K562 (cell line): Measurements from ENCODE around the gene DNAH17. TPM values are rescaled to one million over a fixed set of nuclear protein-coding genes. Genes with fewer than 3 reads are reported as not detected.

Experiments used
- ATAC-seq: fragments of 200-7000 bp; cut with Tn5 transposase; 3 replicates; pipeline ENCODE4 v1.9.1; 2020; ENCODE audit warnings: moderate library complexity
- BruUV-seq: library from RNA; stranded (reverse); fragments of 400-500 nt; replicated peaks from 2 replicates; lab custom pipeline; 2021; lab: Mats Ljungman, UMichigan
- CTCF ChIA-PET: fragments of 300-600 bp; formaldehyde crosslinking; extraction: SDS; loops from one replicate; lab custom pipeline; 2021; ENCODE audit warnings: low intra/inter-chr PET ratio; lab: Yijun Ruan, JAX
- POLR2A ChIA-PET: fragments of 300-600, 350-650 bp; sonication (Branson Sonifier 250); formaldehyde crosslinking; extraction: SDS; loops from one replicate; lab custom pipeline; 2021; ENCODE audit warnings: antibody characterized with exemption, inconsistent platforms; lab: Yijun Ruan, JAX
- DNase-seq, 4 experiments: peaks; one replicate each; pipeline versions ENCODE4 v3.0.0 to v3.0.0-alpha.2; 2011 to 2018; ENCODE audit warnings: low spot score in 3 of 4, mixed read lengths in 3 of 4; ENCODE audit errors: extremely low read depth in 1 of 4
- FAIRE-seq: peaks from 2 replicates; lab custom pipeline; 2011; peaks lifted over from hg19 to GRCh38; lab: Jason Lieb, UNC
- H2AFZ ChIP-seq: 2 replicates; pipeline ENCODE4 v1.6.0; 2011; ENCODE audit warnings: low read depth, low read length, control low read depth, inconsistent platforms
- H3K27ac ChIP-seq: fragments of 200-600 bp; 3 replicates; pipeline ENCODE4 v1.8.0; 2011; ENCODE audit warnings: low read depth, mild to moderate bottlenecking, control low read depth, inconsistent platforms, low read length, moderate library complexity, mixed read lengths; ENCODE audit errors: extremely low read depth
- H3K27me3 ChIP-seq, 2 experiments: fragments of 300-600 bp in 1 of 2; 2 replicates in 1 of 2; 3 replicates in 1 of 2; pipeline versions ENCODE4 v1.6.0 to v1.8.0; 2011; ENCODE audit warnings: inconsistent platforms in 2 of 2, low read length in 2 of 2, mild to moderate bottlenecking in 1 of 2, mixed read lengths in 1 of 2, moderate library complexity in 1 of 2; ENCODE audit not compliant: control insufficient read depth in 2 of 2, insufficient read depth in 2 of 2
- H3K36me3 ChIP-seq: fragments of 300-600 bp; 3 replicates; pipeline ENCODE4 v1.8.0; 2011; ENCODE audit warnings: mild to moderate bottlenecking, low read length, inconsistent platforms; ENCODE audit not compliant: control insufficient read depth, insufficient read depth
- H3K4me1 ChIP-seq, 2 experiments: fragments of 200-600 bp in 1 of 2; replicated peaks in 1 of 2; 2 replicates in 1 of 2; 3 replicates in 1 of 2; pipeline versions ENCODE4 v1.5.1 to v1.8.0; 2011; ENCODE audit warnings: inconsistent platforms in 2 of 2, low read length in 2 of 2, mild to moderate bottlenecking in 1 of 2, mixed read lengths in 1 of 2, moderate library complexity in 1 of 2; ENCODE audit not compliant: control insufficient read depth in 2 of 2, insufficient read depth in 2 of 2
- H3K4me2 ChIP-seq: 2 replicates; pipeline ENCODE4 v1.6.1; 2011; ENCODE audit warnings: low read length, control low read depth, inconsistent platforms, mixed read lengths; ENCODE audit not compliant: insufficient read depth
- H3K4me3 ChIP-seq: fragments of 200-600 bp; sonication (generic), shearing (Covaris generic); 2 replicates; pipeline ENCODE4 v1.5.1; 2016; ENCODE audit warnings: control low read depth, inconsistent platforms
- H3K79me2 ChIP-seq: fragments of 200-600 bp; 3 replicates; pipeline ENCODE4 v1.8.0; 2011; ENCODE audit warnings: low read length, inconsistent platforms; ENCODE audit not compliant: control insufficient read depth, insufficient read depth
- H3K9ac ChIP-seq, 2 experiments: 2 replicates each; pipeline versions ENCODE4 v1.6.0 to v1.6.1; 2011; ENCODE audit warnings: low read depth in 2 of 2, low read length in 2 of 2, control low read depth in 1 of 2, inconsistent platforms in 1 of 2, mild to moderate bottlenecking in 1 of 2, mixed read lengths in 1 of 2; ENCODE audit not compliant: insufficient read depth in 1 of 2
- H3K9me1 ChIP-seq: one replicate; pipeline ENCODE4 v1.6.0; 2011; ENCODE audit warnings: inconsistent platforms, mild to moderate bottlenecking, low read length, moderate library complexity; ENCODE audit not compliant: control insufficient read depth, insufficient read depth
- H3K9me3 ChIP-seq: replicated peaks from 2 replicates; pipeline ENCODE4 v1.5.1; 2011; ENCODE audit warnings: low read depth, low read length, inconsistent platforms; ENCODE audit not compliant: control insufficient read depth, insufficient read depth
- H4K20me1 ChIP-seq: replicated peaks from 2 replicates; pipeline ENCODE4 v1.6.1; 2011; ENCODE audit warnings: low read length, inconsistent platforms, mixed read lengths; ENCODE audit not compliant: control insufficient read depth, insufficient read depth
- ATF7 ChIP-seq: fragments of 450-650 bp; IDR thresholded peaks from 2 replicates; pipeline ENCODE4 v1.7.1; 2014; ENCODE audit warnings: mild to moderate bottlenecking, moderate library complexity
- CLOCK ChIP-seq: fragments of 250-450 bp; sonication (Bioruptor Pico); IDR thresholded peaks from 2 replicates; pipeline ENCODE4 v1.4.0; 2020; ENCODE audit warnings: mild to moderate bottlenecking, moderate library complexity, borderline replicate concordance
- ELK1 ChIP-seq: sonication (generic); formaldehyde crosslinking; IDR thresholded peaks from 2 replicates; pipeline ENCODE4 v1.8.1; 2022; ENCODE audit warnings: missing genetic modification reagents
- HES1 ChIP-seq: fragments of 450-650 bp; IDR thresholded peaks from 2 replicates; pipeline ENCODE4 v1.6.1; 2016; ENCODE audit warnings: low read depth, mild to moderate bottlenecking, moderate library complexity
- PRDM10 ChIP-seq: fragments of 450-650 bp; IDR thresholded peaks from 2 replicates; pipeline ENCODE4 v1.6.1; 2018; ENCODE audit not compliant: partially characterized antibody
- TAF9B ChIP-seq: fragments of 450-650 bp; IDR thresholded peaks from 2 replicates; pipeline ENCODE4 v1.6.1; 2018; ENCODE audit warnings: mild to moderate bottlenecking; ENCODE audit not compliant: partially characterized antibody
- ZNF143 ChIP-seq: sonication (generic); formaldehyde crosslinking; IDR thresholded peaks from 2 replicates; pipeline ENCODE4 v1.9.0; 2022; ENCODE audit warnings: mild to moderate bottlenecking, missing genetic modification reagents
- WGBS: fragments of 100-300 bp; shearing (Covaris generic); methylation state at CpG from one replicate; pipeline ENCODE4 v1.1.6; 2016; ENCODE audit warnings: low coverage, mixed read lengths; ENCODE audit not compliant: insufficient coverage; ENCODE audit errors: missing lambda C conversion rate; 5-methylcytosine and 5-hydroxymethylcytosine counted together
- in situ Hi-C: fragments of 300-500 bp; cut with MboI; formaldehyde crosslinking; loops from 4 replicates; pipeline ENCODE4 v1.15.0; 2018; ENCODE audit warnings: inconsistent platforms, mixed read lengths
- intact Hi-C: fragments of 100-400 bp; cut with micrococcal nuclease; formaldehyde crosslinking; loops from 2 replicates; pipeline ENCODE4 v1.14.2; 2022
- polyA plus RNA-seq, 8 experiments: library from polyadenylated mRNA; depleted of rRNA in 4 of 8; stranded (reverse) in 5 of 8; unstranded in 3 of 8; fragments of >200 nt; fragmentation: Nextera tagmentation in 2 of 8; fragmentation: Illumina TruSeq in 1 of 8; extraction: Ambion mirVana in 2 of 8; extraction: Trizol in 1 of 8; gene quantifications; 2 replicates each; pipeline versions ENCODE4 v1.2.1 to v1.2.3, GENCODE V29; 2011 to 2014; ENCODE audit warnings: inconsistent platforms in 1 of 8, missing spikeins in 1 of 8
- total RNA-seq, 7 experiments: library from RNA; depleted of rRNA in 6 of 7; stranded (reverse); fragments of >200 nt in 6 of 7; fragmentation: Illumina TruSeq in 2 of 7; extraction: Trizol in 2 of 7; gene quantifications; 2 replicates each; pipeline versions ENCODE4 v1.2.1 to v1.2.3, GENCODE V29; 2011 to 2021; ENCODE audit warnings: low replicate concordance in 1 of 7

DNAH17 gene
- total and polyA plus RNA-seq, 9 of the 15 experiments (the other 6 are each of a cell fraction or from before 2014, with no cell fraction given) = under 0.01 to 0.06 (median 0.03) TPM; not detected in 5

GRCh38 chr17:78384479-78385175 lies 192.6 kb downstream of the DNAH17 start:
- H4K20me1 ChIP-seq = peaks cover 32% of the 10 kb centered on the region
- no TSS peak for BruUV-seq
- H3K4me3 ChIP-seq = no peak overlapping the region
- in situ Hi-C loops = no loop called here
- no peaks in the 10 kb centered on the region for H3K27me3 ChIP-seq
- intact Hi-C loops = no loop called here
- H3K9me3 ChIP-seq = no peaks in the 10 kb centered on the region
- ChIA-PET POLR2A (interaction anchor here (1.0 kb wide), 1 partner anchor 17 kb away, joined by 3 read pairs; no protein-coding TSS in a partner anchor), CTCF (no interaction called here)
- H3K79me2 ChIP-seq = peaks cover 93% of the 10 kb centered on the region
- no peak for DNase-seq
- H3K36me3 ChIP-seq = peaks cover 41% of the 10 kb centered on the region; the same call in 2 of the 3 replicates
- no peak for ATAC-seq
- TF ChIP-seq ZNF143 (CRISPR knock-in tag) (no peak), CLOCK (CRISPR knock-in tag) (no peak), TAF9B (no peak), PRDM10 (no peak), ELK1 (CRISPR knock-in tag) (no peak), ATF7 (no peak), HES1 (no peak)
- TF ChIP-seq, all 486 proteins: peak for 0
- no peak overlapping the region for H3K27ac ChIP-seq
- peaks cover 31 to 32% of the 10 kb centered on the region in 2 experiments for H3K4me1 ChIP-seq
- 94% methylated on average over 22 of the region's 23 CpGs for WGBS
- no peak overlapping the region for H2AFZ ChIP-seq
- no peak overlapping the region for H3K4me2 ChIP-seq
- peak overlapping the region in 1 of 2 experiments; percentile 26; a peak in 1 of 4 replicates for H3K9ac ChIP-seq
- peaks cover 8% of the 10 kb centered on the region for H3K9me1 ChIP-seq
- no peak for FAIRE-seq
